Right lobe of liver (tissue), 4 donors: Measurements from ENCODE around the gene SLC7A5.

Experiments used
- CTCF ChIP-seq, 4 donors: fragments of 200-600 bp in 3 of 4; fragments of 450-650 bp in 1 of 4; IDR thresholded peaks; one replicate each; pipeline versions ENCODE4 v1.5.1 to v1.8.0; 2016 to 2022; ENCODE audit warnings: antibody characterized with exemption in 4 of 4, mild to moderate bottlenecking in 2 of 4
- POLR2A ChIP-seq: fragments of 450-650 bp; IDR thresholded peaks from one replicate; pipeline ENCODE4 v1.6.1; 2017; ENCODE audit warnings: antibody characterized with exemption, mild to moderate bottlenecking
- donor health status: DM: no; HTN: no; CAD: no.
- donor health status: DM: no; HTN: no; CAD: no.
- donor health status: DM: no; HTN: yes; CAD: no.

- TF ChIP-seq CTCF (IDR thresholded peaks at IDR 0.05) (no peak), POLR2A (no peak)
These were observed 52.7 kb downstream of the SLC7A5 start for GRCh38 chr16:87816507-87817100.
